Keratinocyte (primary cell): ENCODE results near the gene PRLHR.

Experiments used
- EZH2 ChIP-seq: IDR thresholded peaks from one replicate; pipeline ENCODE4 v1.6.1; 2012; ENCODE audit warnings: inconsistent platforms, mild to moderate bottlenecking, low read length, moderate library complexity
- TF ChIP-seq, protein P1 (sequence below), 3 experiments: IDR thresholded peaks in 1 of 3; conservative IDR thresholded peaks in 1 of 3; optimal IDR thresholded peaks in 1 of 3; 2 replicates in 2 of 3; 3 replicates in 1 of 3; pipeline versions ENCODE3 to v1.5.1; 2011; ENCODE audit warnings: low read length in 3 of 3, mild to moderate bottlenecking in 3 of 3, moderate library complexity in 2 of 3, control low read depth in 1 of 3, inconsistent platforms in 1 of 3; ENCODE audit not compliant: insufficient read depth in 2 of 3; ENCODE audit errors: extremely low read depth in 1 of 3

DNA sequence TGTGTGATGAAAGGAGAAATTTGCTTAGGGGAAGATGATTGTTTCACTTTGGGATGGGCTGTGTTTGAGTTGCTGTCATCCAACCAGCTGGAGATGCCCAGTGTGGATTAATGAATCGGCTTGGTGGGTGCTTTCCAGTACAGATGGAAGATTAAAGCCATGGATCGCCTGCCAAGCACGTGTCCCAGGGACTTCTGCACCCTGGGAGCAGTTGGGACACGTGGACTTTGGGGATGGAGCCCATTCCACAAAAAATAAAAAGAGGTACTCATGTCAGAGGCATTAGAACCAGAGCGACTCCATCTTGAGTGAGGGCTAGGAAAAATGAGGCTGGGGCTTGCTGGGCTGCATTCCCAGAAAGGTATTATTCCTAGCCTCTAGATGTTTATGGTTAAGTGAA lies 29.3 kb upstream of the PRLHR start:
- TF ChIP-seq, protein P1, sequence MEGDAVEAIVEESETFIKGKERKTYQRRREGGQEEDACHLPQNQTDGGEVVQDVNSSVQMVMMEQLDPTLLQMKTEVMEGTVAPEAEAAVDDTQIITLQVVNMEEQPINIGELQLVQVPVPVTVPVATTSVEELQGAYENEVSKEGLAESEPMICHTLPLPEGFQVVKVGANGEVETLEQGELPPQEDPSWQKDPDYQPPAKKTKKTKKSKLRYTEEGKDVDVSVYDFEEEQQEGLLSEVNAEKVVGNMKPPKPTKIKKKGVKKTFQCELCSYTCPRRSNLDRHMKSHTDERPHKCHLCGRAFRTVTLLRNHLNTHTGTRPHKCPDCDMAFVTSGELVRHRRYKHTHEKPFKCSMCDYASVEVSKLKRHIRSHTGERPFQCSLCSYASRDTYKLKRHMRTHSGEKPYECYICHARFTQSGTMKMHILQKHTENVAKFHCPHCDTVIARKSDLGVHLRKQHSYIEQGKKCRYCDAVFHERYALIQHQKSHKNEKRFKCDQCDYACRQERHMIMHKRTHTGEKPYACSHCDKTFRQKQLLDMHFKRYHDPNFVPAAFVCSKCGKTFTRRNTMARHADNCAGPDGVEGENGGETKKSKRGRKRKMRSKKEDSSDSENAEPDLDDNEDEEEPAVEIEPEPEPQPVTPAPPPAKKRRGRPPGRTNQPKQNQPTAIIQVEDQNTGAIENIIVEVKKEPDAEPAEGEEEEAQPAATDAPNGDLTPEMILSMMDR (optimal IDR thresholded peaks at IDR 0.05 in 1 of 3, IDR thresholded peaks at IDR 0.05 in 1 of 3, conservative IDR thresholded peaks at IDR 0.05 in 1 of 3; ENCODE audit: extremely low read depth in 1 of 3, insufficient read depth in 2 of 3, low read length in 3 of 3) = no peak
- no peak for TF ChIP-seq EZH2
